IMR-90 (cell line): ENCODE results near the gene PCDH12. TPM values are rescaled to one million over a fixed set of nuclear protein-coding genes. Genes with fewer than 3 reads are reported as not detected.

Source experiments
- ATAC-seq: fragments of 200-7000 bp; cut with Tn5 transposase; 2 replicates; pipeline ENCODE4 v1.9.1; 2020; ENCODE audit warnings: low read depth, mild to moderate bottlenecking, moderate library complexity
- BruUV-seq: library from RNA; stranded (reverse); fragments of 400-500 nt; replicated peaks from 2 replicates; lab custom pipeline; 2021; lab: Mats Ljungman, UMichigan
- CTCF ChIA-PET: fragments of 300-600 bp; formaldehyde crosslinking; extraction: SDS; loops from one replicate; lab custom pipeline; 2021; ENCODE audit warnings: antibody characterized with exemption; lab: Yijun Ruan, JAX
- POLR2A ChIA-PET: fragments of 300-600 bp; sonication (Branson Sonifier 250); formaldehyde crosslinking; loops from one replicate; lab custom pipeline; 2022; ENCODE audit warnings: antibody characterized with exemption; ENCODE audit not compliant: unreplicated experiment; lab: Charles Lee
- DNase-seq: peaks from one replicate; pipeline ENCODE4 v3.0.0; 2013
- H2AFZ ChIP-seq: replicated peaks from 2 replicates; pipeline ENCODE3; 2013; ENCODE audit warnings: low read length, mild to moderate bottlenecking; ENCODE audit not compliant: poor library complexity
- H2AK5ac ChIP-seq: 2 replicates; pipeline ENCODE4 v1.6.1; 2013; ENCODE audit warnings: low read depth, low read length, inconsistent platforms
- H2AK9ac ChIP-seq: replicated peaks from 2 replicates; pipeline ENCODE3; 2013; ENCODE audit warnings: mild to moderate bottlenecking, low read depth, low read length, moderate library complexity; ENCODE audit not compliant: poor library complexity
- H2BK120ac ChIP-seq: 2 replicates; pipeline ENCODE4 v1.6.1; 2013; ENCODE audit warnings: low read depth, low read length, inconsistent platforms
- H2BK15ac ChIP-seq: 3 replicates; pipeline ENCODE4 v1.6.1; 2013; ENCODE audit warnings: low read depth, low read length, inconsistent platforms
- H2BK20ac ChIP-seq: 2 replicates; pipeline ENCODE4 v1.6.1; 2013; ENCODE audit warnings: low read depth, mild to moderate bottlenecking, inconsistent platforms, low read length, moderate library complexity
- H2BK5ac ChIP-seq: 2 replicates; pipeline ENCODE4 v1.6.1; 2013; ENCODE audit warnings: mild to moderate bottlenecking, low read depth, low read length, inconsistent platforms; ENCODE audit not compliant: poor library complexity, severe bottlenecking
- H3K14ac ChIP-seq: replicated peaks from 2 replicates; pipeline ENCODE4 v1.6.1; 2013; ENCODE audit warnings: low read depth, low read length, inconsistent platforms
- H3K18ac ChIP-seq: 2 replicates; pipeline ENCODE4 v1.6.1; 2013; ENCODE audit warnings: low read depth, low read length, control low read depth
- H3K23ac ChIP-seq: 2 replicates; pipeline ENCODE4 v1.6.1; 2013; ENCODE audit warnings: low read depth, low read length, inconsistent platforms
- H3K27ac ChIP-seq: 2 replicates; pipeline ENCODE4 v1.5.1; 2013; ENCODE audit warnings: mild to moderate bottlenecking, control low read depth, low read length; ENCODE audit not compliant: insufficient read depth
- H3K27me3 ChIP-seq: 2 replicates; pipeline ENCODE4 v1.6.1; 2013; ENCODE audit warnings: low read length; ENCODE audit not compliant: control insufficient read depth, insufficient read depth
- H3K36me3 ChIP-seq: 2 replicates; pipeline ENCODE4 v1.6.1; 2013; ENCODE audit warnings: low read length, mixed read lengths; ENCODE audit not compliant: control insufficient read depth, insufficient read depth
- H3K4ac ChIP-seq: 2 replicates; pipeline ENCODE4 v1.6.1; 2013; ENCODE audit warnings: low read depth, low read length, inconsistent platforms
- H3K4me1 ChIP-seq: 2 replicates; pipeline ENCODE4 v1.6.1; 2013; ENCODE audit warnings: low read length, mixed read lengths; ENCODE audit not compliant: control insufficient read depth, insufficient read depth
- H3K4me2 ChIP-seq: 2 replicates; pipeline ENCODE4 v1.6.1; 2013; ENCODE audit warnings: low read depth, mild to moderate bottlenecking, control low read depth, low read length, moderate library complexity
- H3K4me3 ChIP-seq: 2 replicates; pipeline ENCODE4 v1.5.1; 2013; ENCODE audit warnings: low read depth, mild to moderate bottlenecking, control low read depth, low read length, moderate library complexity; ENCODE audit not compliant: insufficient read depth
- H3K56ac ChIP-seq: 2 replicates; pipeline ENCODE4 v1.6.1; 2013; ENCODE audit warnings: low read length, inconsistent platforms; ENCODE audit not compliant: insufficient read depth; ENCODE audit errors: extremely low read depth
- H3K79me1 ChIP-seq, 2 experiments: 2 replicates each; pipeline ENCODE4 v1.6.1; 2013; ENCODE audit warnings: low read length in 2 of 2, inconsistent platforms in 1 of 2, low read depth in 1 of 2
- H3K9ac ChIP-seq: 2 replicates; pipeline ENCODE4 v1.6.1; 2013; ENCODE audit warnings: low read depth, low read length, control low read depth
- H3K9me1 ChIP-seq: 2 replicates; pipeline ENCODE4 v1.6.1; 2013; ENCODE audit warnings: low read length, inconsistent platforms; ENCODE audit not compliant: insufficient read depth
- H3K9me3 ChIP-seq: 2 replicates; pipeline ENCODE4 v1.6.1; 2013; ENCODE audit warnings: low read length; ENCODE audit not compliant: control insufficient read depth, insufficient read depth
- H4K20me1 ChIP-seq: 2 replicates; pipeline ENCODE4 v1.6.1; 2013; ENCODE audit warnings: low read length, inconsistent platforms; ENCODE audit not compliant: insufficient read depth
- H4K5ac ChIP-seq: 2 replicates; pipeline ENCODE4 v1.6.1; 2013; ENCODE audit warnings: mild to moderate bottlenecking, low read depth, low read length, control low read depth
- H4K8ac ChIP-seq, 2 experiments: 2 replicates each; pipeline ENCODE4 v1.6.1; 2013; ENCODE audit warnings: low read depth in 2 of 2, low read length in 2 of 2, control low read depth in 1 of 2, inconsistent platforms in 1 of 2
- H4K91ac ChIP-seq: 2 replicates; pipeline ENCODE4 v1.6.1; 2013; ENCODE audit warnings: low read depth, low read length, inconsistent platforms; ENCODE audit not compliant: insufficient read depth
- CEBPB ChIP-seq: IDR thresholded peaks from 2 replicates; pipeline ENCODE4 v1.6.1; 2012; ENCODE audit warnings: low read depth, low read length, improper control_type of control experiment
- CTCF ChIP-seq: conservative IDR thresholded peaks from 2 replicates; pipeline ENCODE4 v1.5.1; 2012; ENCODE audit warnings: mild to moderate bottlenecking, low read depth, low read length, improper control_type of control experiment
- FOS ChIP-seq: fragments of 150-350 bp; IDR thresholded peaks from 2 replicates; pipeline ENCODE4 v1.6.1; 2016; ENCODE audit warnings: low read depth, low read length
- MAZ ChIP-seq: IDR thresholded peaks from 2 replicates; pipeline ENCODE4 v1.6.1; 2012; ENCODE audit warnings: low read depth, mild to moderate bottlenecking, low read length, improper control_type of control experiment, moderate library complexity, borderline replicate concordance
- MXI1 ChIP-seq: IDR thresholded peaks from 2 replicates; pipeline ENCODE4 v1.6.1; 2012; ENCODE audit warnings: low read depth, mild to moderate bottlenecking, low read length, moderate library complexity, borderline replicate concordance
- POLR2A ChIP-seq: IDR thresholded peaks from 2 replicates; pipeline ENCODE4 v1.6.1; 2012; ENCODE audit warnings: mild to moderate bottlenecking, low read depth, low read length
- USF2 ChIP-seq: fragments of 150-350 bp; IDR thresholded peaks from 2 replicates; pipeline ENCODE4 v1.6.1; 2017; ENCODE audit warnings: mild to moderate bottlenecking, antibody characterized with exemption, low read length, low read depth
- WGBS, 2 experiments: methylation state at CpG; one replicate each; pipeline versions ENCODE4 v1.1.5 to v1.1.7; 2013; ENCODE audit warnings: missing lambda C conversion rate in 2 of 2; ENCODE audit not compliant: insufficient read length in 1 of 2; ENCODE audit errors: extremely low coverage in 2 of 2; 5-methylcytosine and 5-hydroxymethylcytosine counted together
- dilution Hi-C: fragments of 300-500 bp; cut with HindIII; formaldehyde crosslinking; loops from one replicate; pipeline ENCODE4 v1.14.3; 2018; ENCODE audit warnings: low sequenced_read_pairs; ENCODE audit not compliant: unreplicated experiment
- in situ Hi-C: fragments of 300-500 bp; cut with MboI; formaldehyde crosslinking; loops from 3 replicates; pipeline ENCODE4 v1.14.3; 2019; ENCODE audit warnings: low sequenced_read_pairs, inconsistent platforms, mixed read lengths
- intact Hi-C: fragments of 100-400 bp; cut with micrococcal nuclease; formaldehyde crosslinking; loops from 2 replicates; pipeline ENCODE4 v1.10.0; 2022
- polyA plus RNA-seq, 3 experiments: library from polyadenylated mRNA; depleted of rRNA; stranded (reverse); fragments of >200 nt; gene quantifications; 2 replicates each; pipeline ENCODE4 v1.2.3, GENCODE V29; 2012; ENCODE audit warnings: low replicate concordance in 1 of 3
- total RNA-seq: library from RNA; depleted of rRNA; stranded (reverse); fragments of >200 nt; gene quantifications from 2 replicates; pipeline ENCODE4 v1.2.3, GENCODE V29; 2012

Gene PCDH12
- total and polyA plus RNA-seq, 2 of the 4 experiments (the other 2 are of a cell fraction) = 0.02 to 0.18 TPM

GRCh38 chr5:141902015-141902814 is 55.8 kb downstream of the PCDH12 start:
- no TSS peak for BruUV-seq
- Histone ChIP-seq H3K4me1 (no peaks in the 10 kb centered on the region), H3K27me3 (peaks cover 31% of the 10 kb centered on the region), H2BK5ac (no peak overlapping the region), H4K91ac (no peak overlapping the region), H2BK120ac (no peak overlapping the region), H2AK9ac (no peak overlapping the region), H3K4me3 (no peak overlapping the region), H3K23ac (no peak overlapping the region), H4K5ac (no peak overlapping the region), H2AFZ (no peak overlapping the region), H3K9ac (no peak overlapping the region), H2AK5ac (no peak overlapping the region), H3K36me3 (no peaks in the 10 kb centered on the region), H3K4me2 (no peak overlapping the region), H3K14ac (no peak overlapping the region), H3K56ac (no peak overlapping the region), H3K4ac (no peak overlapping the region), H3K9me3 (no peaks in the 10 kb centered on the region), H4K20me1 (no peaks in the 10 kb centered on the region), H4K8ac (no peak overlapping the region), H2BK15ac (no peak overlapping the region), H3K18ac (no peak overlapping the region), H3K79me1 (no peaks in the 10 kb centered on the region), H3K9me1 (no peaks in the 10 kb centered on the region), H2BK20ac (no peak overlapping the region), H3K27ac (no peak overlapping the region)
- DNase-seq = no peak
- no peak for TF ChIP-seq POLR2A
- no peak for TF ChIP-seq USF2
- no peak for TF ChIP-seq CEBPB
- no peak for TF ChIP-seq CTCF
- TF ChIP-seq MAZ = no peak
- no peak for TF ChIP-seq FOS
- TF ChIP-seq MXI1 = no peak
- POLR2A ChIA-PET = no interaction called here
- 100% methylated on average over 1 of the region's 5 CpGs; no CpG with 5 or more reads in 1 of the 2 experiments for WGBS, 2 experiments
- CTCF ChIA-PET = interaction anchor here (0.6 to 1.7 kb wide), 2 partner anchors 210 to 395 kb away, joined by 3 read pairs; no protein-coding TSS in a partner anchor
- dilution Hi-C loops = no loop called here
- ATAC-seq = no peak
- intact Hi-C loops = no loop called here
- in situ Hi-C loops = no loop called here
